ENCODE measurements around the gene PSTPIP2. TPM values are rescaled to one million over a fixed set of nuclear protein-coding genes. Genes with fewer than 3 reads are reported as not detected.
"Not testable (repeated sequence)": the region's sequence is repeated elsewhere in the genome, so short reads cannot be mapped to it uniquely, and the experiment has no call there.

The PSTPIP2 gene
- total RNA-seq, 1 donor = 21.2 TPM

GRCh38 chr18:45976974-45977373, 95.1 kb downstream of the PSTPIP2 start:
- TF ChIP-seq CTCF (IDR thresholded peaks at IDR 0.05; ENCODE audit: insufficient read depth, low read depth, low read length) = no peak
- DNase-seq (ENCODE audit: low read depth) = peak; percentile 30

GRCh38 chr18:45976566-45976965, 95.5 kb downstream of the PSTPIP2 start:
- DNase-seq (ENCODE audit: low read depth) = no peak
- TF ChIP-seq CTCF (IDR thresholded peaks at IDR 0.05; ENCODE audit: insufficient read depth, low read depth, low read length) = no peak
- H3K4me3 ChIP-seq (ENCODE audit: low read depth, low read length) = no peak overlapping the region

More at GRCh38 chr18:45976974-45977373, 95.1 kb downstream of the PSTPIP2 start:
- H3K4me3 ChIP-seq (ENCODE audit: low read depth, low read length) = no peak overlapping the region

- peak; percentile 89 for DNase-seq (ENCODE audit: low read depth)
- TF ChIP-seq CTCF (IDR thresholded peaks at IDR 0.05; ENCODE audit: insufficient read depth, low read depth, low read length) = peak; percentile 79
- no peak overlapping the region for H3K4me3 ChIP-seq (ENCODE audit: low read depth, low read length)
Observed at GRCh38 chr18:45974088-45974536, 97.9 kb downstream of the PSTPIP2 start.

GRCh38 chr18:45967007-45967706, 104.9 kb downstream of the PSTPIP2 start, which contains the start of gene EPG5:
Gene EPG5, minus strand, starts transcription at chr18:45967329. Its CDS starts 90 bp downstream, at chr18:45967239.
- H3K4me3 ChIP-seq (ENCODE audit: low read depth, low read length) = peak within 1 kb of the TSS; percentile 100
- peak; percentile 96 for DNase-seq (ENCODE audit: low read depth)
- TF ChIP-seq CTCF (IDR thresholded peaks at IDR 0.05; ENCODE audit: insufficient read depth, low read depth, low read length) = no peak

- not testable (repeated sequence) for H3K4me3 ChIP-seq (ENCODE audit: low read depth, low read length); DNase-seq (ENCODE audit: low read depth)
Observed at GRCh38 chr18:45964913-45965312, 107.1 kb downstream of the PSTPIP2 start.

- no peak for TF ChIP-seq CTCF (IDR thresholded peaks at IDR 0.05; ENCODE audit: insufficient read depth, low read depth, low read length)
- DNase-seq (ENCODE audit: low read depth) = peak; percentile 55
- H3K4me3 ChIP-seq (ENCODE audit: low read depth, low read length) = no peak overlapping the region
Observed at GRCh38 chr18:45962866-45963265, 109.2 kb downstream of the PSTPIP2 start.

- peak; percentile 68 for DNase-seq (ENCODE audit: low read depth)
Observed at GRCh38 chr18:45962461-45962860, 109.6 kb downstream of the PSTPIP2 start.

GRCh38 chr18:45959484-45959883, 112.6 kb downstream of the PSTPIP2 start:
- not testable (repeated sequence) for H3K4me3 ChIP-seq (ENCODE audit: low read depth, low read length); DNase-seq (ENCODE audit: low read depth)

More at GRCh38 chr18:45962461-45962860, 109.6 kb downstream of the PSTPIP2 start:
- no peak overlapping the region for H3K4me3 ChIP-seq (ENCODE audit: low read depth, low read length)
- no peak for TF ChIP-seq CTCF (IDR thresholded peaks at IDR 0.05; ENCODE audit: insufficient read depth, low read depth, low read length)

Data from fibroblast of villous mesenchyme (primary cell).